HL-60 (cell line): ENCODE results near the gene GALNT17.

Experiments
- DNase-seq, 2 experiments: peaks; one replicate each; pipeline ENCODE4 v3.0.0-alpha.2; 2010 to 2020; ENCODE audit warnings: low read depth in 1 of 2, low spot score in 1 of 2
- H3K27ac ChIP-seq: fragments of 250-450 bp; sonication (Bioruptor Pico); replicated peaks from 2 replicates; pipeline ENCODE4 v1.5.1; 2020; ENCODE audit warnings: mild to moderate bottlenecking, moderate library complexity
- H3K27me3 ChIP-seq: fragments of 250-450 bp; sonication (Bioruptor Pico); 2 replicates; pipeline ENCODE4 v1.5.1; 2021; ENCODE audit warnings: mild to moderate bottlenecking, moderate library complexity; ENCODE audit not compliant: insufficient read depth, poor library complexity, severe bottlenecking
- H3K4me3 ChIP-seq: replicated peaks from 2 replicates; pipeline ENCODE4 v1.5.1; 2011; ENCODE audit warnings: mild to moderate bottlenecking, control low read depth, low read length; ENCODE audit not compliant: insufficient read depth
- GABPA ChIP-seq: IDR thresholded peaks from 2 replicates; pipeline ENCODE4 v1.6.1; 2012; ENCODE audit warnings: low read depth
- POLR2AphosphoS5 ChIP-seq: IDR thresholded peaks from 2 replicates; pipeline ENCODE4 v1.6.1; 2012; ENCODE audit warnings: low read depth
- SPI1 ChIP-seq: IDR thresholded peaks from 2 replicates; pipeline ENCODE4 v1.6.1; 2012; ENCODE audit warnings: low read depth, mild to moderate bottlenecking, borderline replicate concordance
- TF ChIP-seq, protein P1 (sequence below): IDR thresholded peaks from 2 replicates; pipeline ENCODE4 v1.6.1; 2012; ENCODE audit warnings: low read depth; ENCODE audit not compliant: insufficient replicate concordance
- TF ChIP-seq, protein P2 (sequence below): IDR thresholded peaks from one replicate; pipeline ENCODE4 v1.5.1; 2011; ENCODE audit warnings: low read length, control low read depth, inconsistent platforms; ENCODE audit not compliant: insufficient read depth

The GALNT17 gene

DNA sequence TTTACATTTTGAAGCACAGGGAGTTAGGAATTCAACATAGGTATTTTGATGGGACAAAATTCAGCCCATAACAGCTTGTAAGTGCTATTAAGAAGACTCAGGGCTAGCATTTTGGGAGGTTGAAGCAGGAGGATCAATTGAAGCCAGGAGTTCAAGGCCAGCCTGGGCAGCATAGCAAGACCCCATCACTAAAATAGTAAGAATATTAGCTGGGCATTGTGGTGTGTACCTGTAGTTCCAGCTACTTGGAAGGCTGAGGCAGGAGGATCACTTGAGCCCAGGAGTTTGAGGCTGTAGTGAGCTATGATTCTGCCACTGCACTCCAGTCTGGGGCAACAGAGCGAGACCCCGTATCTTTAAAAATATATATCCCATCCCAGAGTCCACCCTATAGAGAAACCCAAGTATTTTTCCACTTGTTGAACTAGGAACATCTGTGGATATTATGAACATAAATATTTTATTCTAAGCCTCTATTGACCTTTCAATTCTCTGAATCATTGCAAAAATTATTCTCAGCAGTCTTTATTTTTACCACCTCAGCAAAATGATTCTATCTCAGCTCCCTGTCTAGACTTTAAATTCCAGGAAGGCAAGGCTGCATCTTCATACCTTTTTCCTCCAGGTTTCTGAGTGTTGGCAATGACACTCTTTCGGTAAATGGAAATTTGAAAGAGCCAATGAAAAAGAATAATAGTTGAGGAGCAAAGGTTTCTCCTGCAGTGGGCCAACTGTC, 181.0 kb downstream of the GALNT17 start:
- DNase-seq = no peak
- Histone ChIP-seq H3K27me3 (no peaks in the 10 kb centered on the region), H3K4me3 (no peak overlapping the region), H3K27ac (no peak overlapping the region)
- TF ChIP-seq, protein P1, sequence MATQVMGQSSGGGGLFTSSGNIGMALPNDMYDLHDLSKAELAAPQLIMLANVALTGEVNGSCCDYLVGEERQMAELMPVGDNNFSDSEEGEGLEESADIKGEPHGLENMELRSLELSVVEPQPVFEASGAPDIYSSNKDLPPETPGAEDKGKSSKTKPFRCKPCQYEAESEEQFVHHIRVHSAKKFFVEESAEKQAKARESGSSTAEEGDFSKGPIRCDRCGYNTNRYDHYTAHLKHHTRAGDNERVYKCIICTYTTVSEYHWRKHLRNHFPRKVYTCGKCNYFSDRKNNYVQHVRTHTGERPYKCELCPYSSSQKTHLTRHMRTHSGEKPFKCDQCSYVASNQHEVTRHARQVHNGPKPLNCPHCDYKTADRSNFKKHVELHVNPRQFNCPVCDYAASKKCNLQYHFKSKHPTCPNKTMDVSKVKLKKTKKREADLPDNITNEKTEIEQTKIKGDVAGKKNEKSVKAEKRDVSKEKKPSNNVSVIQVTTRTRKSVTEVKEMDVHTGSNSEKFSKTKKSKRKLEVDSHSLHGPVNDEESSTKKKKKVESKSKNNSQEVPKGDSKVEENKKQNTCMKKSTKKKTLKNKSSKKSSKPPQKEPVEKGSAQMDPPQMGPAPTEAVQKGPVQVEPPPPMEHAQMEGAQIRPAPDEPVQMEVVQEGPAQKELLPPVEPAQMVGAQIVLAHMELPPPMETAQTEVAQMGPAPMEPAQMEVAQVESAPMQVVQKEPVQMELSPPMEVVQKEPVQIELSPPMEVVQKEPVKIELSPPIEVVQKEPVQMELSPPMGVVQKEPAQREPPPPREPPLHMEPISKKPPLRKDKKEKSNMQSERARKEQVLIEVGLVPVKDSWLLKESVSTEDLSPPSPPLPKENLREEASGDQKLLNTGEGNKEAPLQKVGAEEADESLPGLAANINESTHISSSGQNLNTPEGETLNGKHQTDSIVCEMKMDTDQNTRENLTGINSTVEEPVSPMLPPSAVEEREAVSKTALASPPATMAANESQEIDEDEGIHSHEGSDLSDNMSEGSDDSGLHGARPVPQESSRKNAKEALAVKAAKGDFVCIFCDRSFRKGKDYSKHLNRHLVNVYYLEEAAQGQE = no peak
- TF ChIP-seq POLR2AphosphoS5 (no peak), GABPA (no peak), SPI1 (no peak)
- TF ChIP-seq, protein P2, sequence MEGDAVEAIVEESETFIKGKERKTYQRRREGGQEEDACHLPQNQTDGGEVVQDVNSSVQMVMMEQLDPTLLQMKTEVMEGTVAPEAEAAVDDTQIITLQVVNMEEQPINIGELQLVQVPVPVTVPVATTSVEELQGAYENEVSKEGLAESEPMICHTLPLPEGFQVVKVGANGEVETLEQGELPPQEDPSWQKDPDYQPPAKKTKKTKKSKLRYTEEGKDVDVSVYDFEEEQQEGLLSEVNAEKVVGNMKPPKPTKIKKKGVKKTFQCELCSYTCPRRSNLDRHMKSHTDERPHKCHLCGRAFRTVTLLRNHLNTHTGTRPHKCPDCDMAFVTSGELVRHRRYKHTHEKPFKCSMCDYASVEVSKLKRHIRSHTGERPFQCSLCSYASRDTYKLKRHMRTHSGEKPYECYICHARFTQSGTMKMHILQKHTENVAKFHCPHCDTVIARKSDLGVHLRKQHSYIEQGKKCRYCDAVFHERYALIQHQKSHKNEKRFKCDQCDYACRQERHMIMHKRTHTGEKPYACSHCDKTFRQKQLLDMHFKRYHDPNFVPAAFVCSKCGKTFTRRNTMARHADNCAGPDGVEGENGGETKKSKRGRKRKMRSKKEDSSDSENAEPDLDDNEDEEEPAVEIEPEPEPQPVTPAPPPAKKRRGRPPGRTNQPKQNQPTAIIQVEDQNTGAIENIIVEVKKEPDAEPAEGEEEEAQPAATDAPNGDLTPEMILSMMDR = no peak

DNA sequence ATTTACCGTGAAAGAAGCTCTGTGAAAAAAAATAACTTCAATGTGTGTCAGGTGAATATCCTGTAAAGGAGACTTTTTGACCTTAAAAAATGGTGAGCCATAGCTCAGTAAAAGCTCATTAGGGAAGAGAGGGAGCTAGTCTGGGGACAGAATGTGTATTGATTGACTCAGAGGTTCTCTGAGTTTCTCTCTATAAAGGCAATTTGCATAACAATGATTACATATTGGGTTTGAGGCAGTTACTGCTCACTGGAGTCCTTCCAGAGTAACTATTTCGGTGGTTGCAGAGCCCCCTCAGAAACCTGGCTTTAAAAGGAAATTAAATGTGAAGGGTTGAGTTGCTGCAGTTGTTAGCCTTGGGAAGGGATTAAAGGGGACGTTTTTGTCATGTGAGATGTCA, 181.6 kb downstream of the GALNT17 start:
- no peak for TF ChIP-seq GABPA
- TF ChIP-seq, protein P2 = no peak
- TF ChIP-seq, protein P1 = no peak
- TF ChIP-seq SPI1 = no peak
- TF ChIP-seq POLR2AphosphoS5 = no peak

DNA sequence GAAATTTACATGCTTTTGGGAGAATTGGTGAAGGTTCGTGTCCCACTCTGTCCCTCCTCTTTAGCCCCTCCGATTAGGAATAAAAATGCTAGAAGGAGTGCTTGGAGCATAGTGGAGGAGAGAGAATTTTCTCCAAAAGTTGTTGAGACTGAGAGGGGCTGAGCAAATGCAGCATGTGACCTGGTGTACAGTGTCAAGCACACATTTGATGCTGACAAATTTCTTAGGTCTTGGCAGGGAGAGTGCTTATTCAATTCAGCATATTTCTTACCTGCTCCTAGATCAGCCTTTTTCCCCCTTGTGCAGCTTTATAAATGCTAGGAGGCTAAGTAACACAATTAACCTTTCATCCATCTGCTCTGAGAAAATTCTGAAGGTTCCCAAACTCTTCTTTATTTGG, 189.0 kb downstream of the GALNT17 start:
- TF ChIP-seq, protein P2 = no peak
- TF ChIP-seq GABPA (no peak), SPI1 (no peak), POLR2AphosphoS5 (no peak)
- TF ChIP-seq, protein P1 = no peak
- Histone ChIP-seq H3K27ac (no peak overlapping the region), H3K4me3 (no peak overlapping the region), H3K27me3 (no peaks in the 10 kb centered on the region)
- no peak for DNase-seq

More for the DNA sequence above, 181.6 kb downstream of the GALNT17 start:
- no peak for DNase-seq
- Histone ChIP-seq H3K27me3 (no peaks in the 10 kb centered on the region), H3K4me3 (no peak overlapping the region), H3K27ac (no peak overlapping the region)
